Measurements from ENCODE around the gene ADGRA3. TPM values are rescaled to one million over a fixed set of nuclear protein-coding genes. Genes with fewer than 3 reads are reported as not detected.

ADGRA3 gene
- total RNA-seq, 1 experiment from 2014 or later = 41.2 TPM

DNA sequence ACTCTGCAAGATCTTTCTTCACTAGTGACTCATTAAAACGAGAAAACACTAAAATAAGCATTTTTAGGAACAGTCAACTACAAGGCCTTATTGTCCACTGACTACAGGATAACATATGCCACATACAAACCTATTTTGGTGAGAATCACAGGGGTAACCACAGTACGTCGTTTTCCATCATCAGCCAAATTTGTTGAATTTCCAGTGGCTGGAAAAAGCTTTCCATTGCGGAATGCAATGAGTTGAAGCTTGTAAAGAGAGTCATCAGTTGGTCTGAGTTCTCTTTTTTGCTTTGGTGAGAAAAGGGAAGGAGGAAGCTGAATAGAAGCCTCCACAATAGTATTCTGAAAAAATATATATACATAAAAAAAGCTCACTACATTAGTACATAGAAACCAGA is 102.4 kb downstream of the ADGRA3 start:
- Histone ChIP-seq H3K27ac (ENCODE audit: low read length) (no peak overlapping the region), H3K4me3 (ENCODE audit: low read depth in 2 of 2, low read length in 2 of 2) (no peak overlapping the region), H3K36me3 (ENCODE audit: control insufficient read depth, insufficient read depth, low read length) (peaks cover 2% of the 10 kb centered on the region), H3K27me3 (ENCODE audit: control insufficient read depth, insufficient read depth, low read length) (no peaks in the 10 kb centered on the region), H3K4me1 (ENCODE audit: control insufficient read depth, insufficient read depth, low read length) (no peaks in the 10 kb centered on the region), H3K9me3 (ENCODE audit: control insufficient read depth, insufficient read depth, low read depth, low read length) (no peaks in the 10 kb centered on the region)
- intact Hi-C loops (cut with micrococcal nuclease; ENCODE audit: unreplicated experiment) = loop anchor here (5.0 kb wide), 1 partner anchor 274 kb away; no protein-coding TSS in a partner anchor
- DNase-seq (ENCODE audit: low read depth, low spot score) = no peak
- ChIA-PET POLR2A (interaction anchor here (0.7 kb wide), 1 partner anchor 34 kb away, joined by 6 read pairs; no protein-coding TSS in a partner anchor), CTCF (no interaction called here)
- no TSS peak for BruUV-seq (replicated peaks)
- in situ Hi-C loops (cut with HindIII; ENCODE audit: low pct_unique_long_range_greater_than_20kb, low sequenced_read_pairs) = no loop called here
- ATAC-seq = no peak
- TF ChIP-seq POLR2AphosphoS5 (IDR thresholded peaks at IDR 0.05; ENCODE audit: low read depth, low read length) (no peak), TCF7L2 (IDR thresholded peaks at IDR 0.05; ENCODE audit: low read depth, low read length) (no peak), SIN3A (IDR thresholded peaks at IDR 0.05; ENCODE audit: borderline replicate concordance, insufficient read depth, low read depth, low read length) (no peak)
- TF ChIP-seq, protein P1, sequence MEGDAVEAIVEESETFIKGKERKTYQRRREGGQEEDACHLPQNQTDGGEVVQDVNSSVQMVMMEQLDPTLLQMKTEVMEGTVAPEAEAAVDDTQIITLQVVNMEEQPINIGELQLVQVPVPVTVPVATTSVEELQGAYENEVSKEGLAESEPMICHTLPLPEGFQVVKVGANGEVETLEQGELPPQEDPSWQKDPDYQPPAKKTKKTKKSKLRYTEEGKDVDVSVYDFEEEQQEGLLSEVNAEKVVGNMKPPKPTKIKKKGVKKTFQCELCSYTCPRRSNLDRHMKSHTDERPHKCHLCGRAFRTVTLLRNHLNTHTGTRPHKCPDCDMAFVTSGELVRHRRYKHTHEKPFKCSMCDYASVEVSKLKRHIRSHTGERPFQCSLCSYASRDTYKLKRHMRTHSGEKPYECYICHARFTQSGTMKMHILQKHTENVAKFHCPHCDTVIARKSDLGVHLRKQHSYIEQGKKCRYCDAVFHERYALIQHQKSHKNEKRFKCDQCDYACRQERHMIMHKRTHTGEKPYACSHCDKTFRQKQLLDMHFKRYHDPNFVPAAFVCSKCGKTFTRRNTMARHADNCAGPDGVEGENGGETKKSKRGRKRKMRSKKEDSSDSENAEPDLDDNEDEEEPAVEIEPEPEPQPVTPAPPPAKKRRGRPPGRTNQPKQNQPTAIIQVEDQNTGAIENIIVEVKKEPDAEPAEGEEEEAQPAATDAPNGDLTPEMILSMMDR (IDR thresholded peaks at IDR 0.05) = no peak
- TF ChIP-seq, protein P2, sequence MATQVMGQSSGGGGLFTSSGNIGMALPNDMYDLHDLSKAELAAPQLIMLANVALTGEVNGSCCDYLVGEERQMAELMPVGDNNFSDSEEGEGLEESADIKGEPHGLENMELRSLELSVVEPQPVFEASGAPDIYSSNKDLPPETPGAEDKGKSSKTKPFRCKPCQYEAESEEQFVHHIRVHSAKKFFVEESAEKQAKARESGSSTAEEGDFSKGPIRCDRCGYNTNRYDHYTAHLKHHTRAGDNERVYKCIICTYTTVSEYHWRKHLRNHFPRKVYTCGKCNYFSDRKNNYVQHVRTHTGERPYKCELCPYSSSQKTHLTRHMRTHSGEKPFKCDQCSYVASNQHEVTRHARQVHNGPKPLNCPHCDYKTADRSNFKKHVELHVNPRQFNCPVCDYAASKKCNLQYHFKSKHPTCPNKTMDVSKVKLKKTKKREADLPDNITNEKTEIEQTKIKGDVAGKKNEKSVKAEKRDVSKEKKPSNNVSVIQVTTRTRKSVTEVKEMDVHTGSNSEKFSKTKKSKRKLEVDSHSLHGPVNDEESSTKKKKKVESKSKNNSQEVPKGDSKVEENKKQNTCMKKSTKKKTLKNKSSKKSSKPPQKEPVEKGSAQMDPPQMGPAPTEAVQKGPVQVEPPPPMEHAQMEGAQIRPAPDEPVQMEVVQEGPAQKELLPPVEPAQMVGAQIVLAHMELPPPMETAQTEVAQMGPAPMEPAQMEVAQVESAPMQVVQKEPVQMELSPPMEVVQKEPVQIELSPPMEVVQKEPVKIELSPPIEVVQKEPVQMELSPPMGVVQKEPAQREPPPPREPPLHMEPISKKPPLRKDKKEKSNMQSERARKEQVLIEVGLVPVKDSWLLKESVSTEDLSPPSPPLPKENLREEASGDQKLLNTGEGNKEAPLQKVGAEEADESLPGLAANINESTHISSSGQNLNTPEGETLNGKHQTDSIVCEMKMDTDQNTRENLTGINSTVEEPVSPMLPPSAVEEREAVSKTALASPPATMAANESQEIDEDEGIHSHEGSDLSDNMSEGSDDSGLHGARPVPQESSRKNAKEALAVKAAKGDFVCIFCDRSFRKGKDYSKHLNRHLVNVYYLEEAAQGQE (IDR thresholded peaks at IDR 0.05; ENCODE audit: insufficient read depth in 1 of 2, low read depth in 2 of 2, low read length in 1 of 2) = no peak

DNA sequence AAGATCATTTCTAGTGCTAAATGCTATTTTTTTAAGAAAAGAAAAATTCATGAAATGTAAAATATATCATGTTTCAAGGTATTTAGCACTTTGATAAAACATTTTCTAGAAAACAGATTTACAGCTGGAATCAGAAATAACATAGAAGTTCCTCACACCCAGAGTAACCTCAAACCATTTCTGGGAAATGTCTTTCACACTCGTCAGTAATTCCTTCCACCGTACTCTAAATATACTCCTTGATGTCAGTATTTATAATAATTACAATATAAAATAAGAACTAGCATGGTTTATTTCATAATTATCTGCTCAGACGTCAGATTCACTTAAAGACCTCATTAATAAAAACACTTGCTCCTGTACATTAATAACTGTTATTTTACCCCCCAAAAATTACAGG is 103.9 kb downstream of the ADGRA3 start:
- no TSS peak for BruUV-seq (replicated peaks)
- H3K27ac ChIP-seq (ENCODE audit: low read length) = no peak overlapping the region
- intact Hi-C loops (cut with micrococcal nuclease; ENCODE audit: unreplicated experiment) (loop anchor here (5.0 kb wide), 1 partner anchor 275 kb away; no protein-coding TSS in a partner anchor), in situ Hi-C loops (cut with HindIII; ENCODE audit: low pct_unique_long_range_greater_than_20kb, low sequenced_read_pairs) (no loop called here)
- ATAC-seq (no peak), DNase-seq (ENCODE audit: low read depth, low spot score) (no peak)
- peaks cover 2% of the 10 kb centered on the region for H3K36me3 ChIP-seq (ENCODE audit: control insufficient read depth, insufficient read depth, low read length)
- CTCF ChIA-PET = no interaction called here
- TF ChIP-seq, protein P2 (IDR thresholded peaks at IDR 0.05; ENCODE audit: insufficient read depth in 1 of 2, low read depth in 2 of 2, low read length in 1 of 2) = no peak
- TF ChIP-seq SIN3A (IDR thresholded peaks at IDR 0.05; ENCODE audit: borderline replicate concordance, insufficient read depth, low read depth, low read length) (no peak), TCF7L2 (IDR thresholded peaks at IDR 0.05; ENCODE audit: low read depth, low read length) (no peak)
- H3K27me3 ChIP-seq (ENCODE audit: control insufficient read depth, insufficient read depth, low read length) = no peaks in the 10 kb centered on the region
- POLR2A ChIA-PET = no interaction called here
- no peaks in the 10 kb centered on the region for H3K4me1 ChIP-seq (ENCODE audit: control insufficient read depth, insufficient read depth, low read length)
- H3K4me3 ChIP-seq (ENCODE audit: low read depth in 2 of 2, low read length in 2 of 2) = no peak overlapping the region
- H3K9me3 ChIP-seq (ENCODE audit: control insufficient read depth, insufficient read depth, low read depth, low read length) = no peaks in the 10 kb centered on the region
